DMS114 treated with DMSO at 0.1 percent for 48 hours (cell line): Measurements from ENCODE around the gene ARL6.

ENCODE experiments used
- DNase-seq: peaks from one replicate; lab custom pipeline; 2025; ENCODE audit not compliant: unreplicated experiment; lab: John Stamatoyannopoulos, UW

Gene ARL6, protein sequence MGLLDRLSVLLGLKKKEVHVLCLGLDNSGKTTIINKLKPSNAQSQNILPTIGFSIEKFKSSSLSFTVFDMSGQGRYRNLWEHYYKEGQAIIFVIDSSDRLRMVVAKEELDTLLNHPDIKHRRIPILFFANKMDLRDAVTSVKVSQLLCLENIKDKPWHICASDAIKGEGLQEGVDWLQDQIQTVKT

DNA sequence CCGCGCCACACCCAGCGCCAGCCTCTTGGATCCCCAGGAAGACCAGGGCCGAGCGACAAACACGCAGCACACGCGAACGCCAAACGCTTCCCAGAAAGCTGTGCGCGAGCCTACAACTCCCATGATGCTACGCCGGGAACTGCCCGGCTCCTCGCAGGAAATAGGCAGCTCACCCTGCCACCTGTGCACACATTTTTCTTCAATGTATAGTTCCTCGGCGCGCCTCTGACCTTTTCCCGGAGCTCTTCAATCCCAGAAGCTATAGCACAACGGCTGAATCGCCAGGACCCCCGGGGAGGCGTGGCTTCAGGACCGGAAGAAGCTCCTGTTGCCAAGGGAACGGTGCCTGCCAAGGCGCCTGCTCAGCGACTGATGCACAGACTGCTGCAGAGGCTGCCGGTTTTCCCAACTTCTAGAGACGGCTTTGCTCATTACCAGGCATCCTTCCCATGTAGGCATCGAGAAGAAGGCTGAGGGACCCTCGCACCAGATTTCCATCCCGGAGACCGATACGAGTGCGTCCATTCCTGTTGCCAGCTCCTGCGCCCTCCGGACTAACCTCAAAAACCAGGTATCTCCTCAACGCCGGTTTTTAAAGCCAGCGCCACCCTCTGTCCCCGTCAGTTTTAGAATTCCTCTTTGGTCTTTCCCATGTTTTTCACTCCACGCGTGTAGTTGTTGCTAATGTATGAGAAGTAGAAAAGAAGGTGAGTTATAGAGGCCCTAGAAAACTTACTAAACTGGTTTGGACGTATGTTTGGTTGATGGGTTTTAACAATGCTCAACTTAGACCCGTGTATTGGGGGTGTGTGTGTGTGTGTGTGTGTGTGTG, at the start of gene ARL6:
TSS of gene ARL6 (plus strand) at position 352 of the 832 bp plus-strand sequence. CDS start 3,350 bp downstream, outside the sequence.
- peak; percentile 86 for DNase-seq

GRCh38 chr3:97719156-97719821, 45.3 kb upstream of the ARL6 start:
- DNase-seq = peak; percentile 58

GRCh38 chr3:97720417-97720816, 44.1 kb upstream of the ARL6 start:
- DNase-seq = no peak

DNA sequence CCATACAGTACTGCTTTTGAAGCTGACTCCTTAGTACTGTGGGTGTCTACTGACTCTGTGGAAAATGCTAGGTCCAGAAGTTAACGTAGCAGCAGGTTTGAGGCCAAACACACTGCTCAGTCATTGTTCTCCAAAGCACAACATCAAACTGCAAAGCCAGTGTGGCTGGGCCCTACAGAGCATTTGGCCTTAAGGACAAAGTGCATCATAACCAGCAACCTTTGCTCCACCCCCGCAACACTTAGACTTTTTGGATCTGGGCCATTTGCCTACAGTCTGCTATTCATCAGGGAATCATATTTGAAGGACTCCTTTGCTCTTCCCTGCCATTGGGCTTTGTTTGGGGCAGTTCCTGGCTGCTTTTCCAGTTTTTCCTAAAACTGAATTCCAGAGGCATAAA, 43.1 kb upstream of the ARL6 start:
- DNase-seq = no peak

DNA sequence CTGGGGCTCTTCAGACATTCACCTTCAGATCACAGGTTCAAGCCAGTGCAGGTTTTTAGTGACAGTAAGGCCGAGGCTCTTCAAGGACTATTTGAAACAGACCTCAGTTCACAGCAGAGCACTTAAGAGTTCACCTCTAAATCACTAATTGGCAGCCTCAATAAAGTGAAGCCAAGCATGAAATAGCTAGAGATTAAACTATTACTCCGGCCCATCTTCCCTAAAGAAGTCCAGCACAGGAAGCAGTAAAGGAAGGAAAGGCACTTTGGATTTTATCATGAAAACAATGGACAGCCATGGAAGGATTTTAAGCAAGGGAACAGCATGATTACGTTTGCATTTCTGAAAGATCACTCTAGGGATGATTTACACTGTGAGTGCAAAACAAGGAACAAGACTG, 27.6 kb upstream of the ARL6 start:
- DNase-seq = no peak

- no peak for DNase-seq
Observed at GRCh38 chr3:97738761-97739160, 25.8 kb upstream of the ARL6 start.

- no peak for DNase-seq
Observed at GRCh38 chr3:97742036-97742435, 22.5 kb upstream of the ARL6 start.

DNA sequence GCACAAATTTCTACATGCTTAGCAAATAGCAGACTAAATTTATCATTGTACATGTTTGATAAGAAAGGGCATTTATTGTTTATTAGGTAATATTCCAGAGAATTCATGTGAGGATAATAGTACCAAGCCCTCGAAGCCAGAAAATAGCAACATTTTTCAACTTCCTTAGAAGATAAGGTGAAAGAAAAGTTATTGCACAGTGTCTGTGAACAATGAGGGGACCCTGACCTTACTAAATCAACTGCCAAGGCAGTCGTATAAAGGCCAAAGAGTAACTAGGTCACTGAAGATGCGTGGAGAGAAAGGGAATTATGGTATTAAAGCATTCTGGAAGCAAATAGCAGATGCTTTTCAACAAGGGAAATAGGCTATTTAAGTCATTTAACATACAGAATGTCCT, 20.3 kb upstream of the ARL6 start:
- DNase-seq = no peak

DNA sequence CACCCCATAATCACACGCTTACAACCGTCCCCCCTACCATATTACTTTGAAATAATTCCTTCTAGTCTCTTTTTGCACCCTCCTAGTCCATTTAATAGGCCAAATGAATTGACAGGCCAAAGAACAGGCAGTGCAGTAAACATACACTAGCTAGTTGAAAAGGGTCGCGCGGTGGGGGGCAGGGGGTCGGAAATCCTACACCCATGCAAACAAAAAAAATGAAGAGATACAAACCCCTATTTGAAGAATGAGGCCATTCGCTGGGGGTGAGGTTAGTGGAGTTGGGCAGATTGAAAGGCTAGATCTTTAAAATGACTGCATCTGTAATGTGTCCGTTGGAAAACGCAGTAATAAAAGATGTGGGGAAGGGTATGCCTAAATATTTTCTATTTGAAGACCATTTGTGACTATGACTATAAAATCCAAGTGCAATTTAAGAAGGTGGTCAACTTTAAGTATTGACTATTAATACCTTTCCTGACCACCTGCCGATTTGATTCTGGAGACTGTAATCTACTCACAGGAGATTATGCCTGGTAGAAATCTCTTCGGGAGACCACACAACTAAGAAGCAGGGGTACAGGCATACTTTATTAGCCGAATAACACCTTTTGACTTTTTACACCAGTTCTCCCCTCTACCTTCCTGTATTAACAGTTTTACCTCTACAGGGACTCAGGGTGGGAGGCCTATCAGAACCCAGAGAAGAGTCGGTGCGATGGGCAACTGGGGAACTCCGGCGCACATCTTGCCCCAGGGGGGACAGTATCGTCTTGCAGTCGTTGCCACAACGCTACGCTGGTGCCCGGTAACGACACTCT, 762 bp upstream of the ARL6 start:
- DNase-seq = no peak

DNA sequence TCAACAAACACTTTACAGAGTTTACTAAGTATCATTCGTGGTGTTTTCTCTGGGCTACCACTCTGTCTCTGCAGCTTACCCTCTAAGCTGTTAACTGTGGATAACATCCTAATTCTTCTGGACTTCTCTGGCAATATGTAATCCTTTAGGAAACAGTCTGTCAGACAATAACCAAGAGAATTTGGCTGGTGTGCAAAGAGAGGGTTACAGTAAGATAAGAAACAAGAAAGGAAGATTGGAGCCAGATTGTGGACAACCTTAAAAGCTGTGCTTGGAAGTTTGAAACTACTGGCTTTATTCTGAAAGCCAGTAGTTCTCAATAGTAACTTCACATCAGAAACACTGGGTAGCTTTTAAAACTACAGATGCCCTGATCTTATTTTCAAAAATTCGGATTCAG, 778 bp downstream of the ARL6 start:
- no peak for DNase-seq

GRCh38 chr3:97772926-97773325, 8.4 kb downstream of the ARL6 start:
- DNase-seq = no peak

DNA sequence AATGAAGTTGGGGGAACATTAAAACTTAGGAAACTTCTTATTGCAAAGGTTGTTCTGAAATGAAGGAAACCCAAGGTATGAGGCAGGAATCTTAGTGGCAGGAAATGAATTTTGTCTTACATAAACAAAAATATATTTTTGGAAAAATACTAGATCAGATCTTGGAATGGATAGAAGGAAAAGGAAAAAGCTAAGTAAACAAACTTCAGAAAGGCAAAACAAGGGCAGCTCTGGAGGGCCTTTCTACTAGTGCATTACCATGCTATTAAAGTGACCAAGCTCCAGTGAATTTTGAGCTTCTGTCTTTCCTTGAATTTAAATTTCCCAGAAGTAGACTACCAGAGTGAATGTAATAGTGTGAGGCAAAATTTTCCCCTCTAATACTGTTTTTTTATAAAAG, 13.6 kb downstream of the ARL6 start:
- DNase-seq = no peak

- peak; percentile 35 for DNase-seq
Observed at GRCh38 chr3:97793420-97794019, 29.0 kb downstream of the ARL6 start.

- no peak for DNase-seq
Observed at GRCh38 chr3:97795951-97796350, 31.4 kb downstream of the ARL6 start.

- no peak for DNase-seq
Observed at GRCh38 chr3:97804471-97804870, 39.9 kb downstream of the ARL6 start.

DNA sequence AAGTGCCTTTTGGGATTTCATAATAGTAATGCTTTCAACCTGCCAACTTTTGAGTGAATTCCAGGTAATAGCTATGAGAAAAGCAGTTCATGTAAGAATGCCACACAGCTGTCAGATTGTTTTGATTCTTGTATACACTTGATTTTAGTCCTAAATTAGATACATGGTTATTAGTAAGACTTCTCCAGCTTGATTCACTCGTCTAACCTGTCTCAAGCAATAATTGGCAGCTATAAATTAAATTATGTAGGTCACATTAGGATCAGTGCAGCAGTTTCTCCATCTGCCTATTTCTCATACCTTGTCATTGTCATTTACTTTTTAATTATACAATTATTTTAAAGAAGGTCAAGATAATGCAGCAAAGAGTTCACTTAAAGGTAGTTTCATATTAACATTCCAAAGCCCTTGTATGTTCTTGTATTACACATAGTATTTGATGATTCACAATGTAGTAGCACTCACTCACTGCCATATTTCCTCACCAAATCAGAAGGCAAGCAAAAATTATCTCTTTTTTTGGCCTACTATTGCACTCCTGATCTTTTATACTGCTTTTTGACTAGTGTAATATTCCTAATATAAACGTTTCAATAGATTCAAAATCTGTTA, 46.3 kb downstream of the ARL6 start:
- DNase-seq = no peak

DNA sequence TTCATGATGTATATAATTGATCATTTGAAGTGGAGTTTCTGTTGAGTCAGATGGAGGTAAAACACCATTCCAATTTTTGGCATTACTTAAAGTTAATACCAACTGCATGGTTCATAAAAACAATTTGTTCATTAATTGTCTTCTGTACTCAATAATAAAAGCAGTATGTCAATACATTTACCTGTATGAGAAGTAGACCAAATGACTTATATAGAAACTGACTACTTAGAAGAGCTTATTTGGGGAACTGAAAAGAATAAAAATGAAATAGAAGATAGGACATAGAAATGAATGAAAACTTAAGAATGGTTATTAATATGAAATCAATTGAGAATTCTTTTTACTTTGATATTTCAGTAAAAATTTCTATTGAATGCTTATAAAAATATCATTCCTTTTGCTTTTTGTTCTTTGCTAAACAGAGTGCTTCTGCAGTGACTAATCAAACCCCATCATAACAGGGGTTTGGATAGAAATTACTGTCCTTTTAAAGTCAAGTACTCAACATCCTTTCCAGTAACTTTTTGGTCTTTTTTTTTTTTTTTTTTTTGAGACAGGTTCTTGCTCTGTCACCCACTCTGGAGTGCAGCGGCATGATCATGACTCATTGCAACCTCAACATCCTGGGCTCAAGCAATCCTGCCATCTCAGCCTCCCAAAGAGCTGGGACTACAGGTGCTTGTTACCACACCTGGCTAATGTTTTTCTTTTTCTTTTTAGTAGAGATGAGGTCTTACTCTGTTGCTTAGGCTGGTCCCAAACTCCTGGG, 50.8 kb downstream of the ARL6 start:
- no peak for DNase-seq

DNA sequence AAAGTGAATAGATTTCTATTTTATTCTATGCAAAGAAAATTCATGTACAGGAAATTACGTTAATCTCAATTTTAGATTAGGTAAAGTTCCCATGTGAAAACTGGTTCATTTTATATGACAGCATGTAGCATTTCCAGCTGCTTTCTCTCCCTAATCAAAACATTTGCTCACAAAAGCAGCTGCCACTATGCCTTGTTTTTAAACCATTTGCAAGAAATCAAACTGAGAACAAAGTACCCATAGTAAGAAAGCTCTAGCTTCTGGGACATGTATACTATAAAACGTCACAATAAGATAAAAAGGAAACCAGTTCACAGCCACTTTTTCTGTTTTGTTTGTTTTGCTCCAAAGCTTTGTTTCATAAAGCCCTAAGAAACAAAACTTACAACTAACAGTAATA, 52.3 kb downstream of the ARL6 start:
- no peak for DNase-seq

- no peak for DNase-seq
Observed at GRCh38 chr3:97817965-97818364, 53.4 kb downstream of the ARL6 start.

- DNase-seq = no peak
Observed at GRCh38 chr3:97820780-97821179, 56.2 kb downstream of the ARL6 start.
